Activated CD8-positive, alpha-beta T cell treated with anti-CD3 and anti-CD28 coated beads for 36 hours (primary cell): ENCODE data around the gene DDX51. TPM values are rescaled to one million over a fixed set of nuclear protein-coding genes. Genes with fewer than 3 reads are reported as not detected.

ENCODE experiments used
- ATAC-seq: fragments of 200-7000 bp; cut with Tn5 transposase; one replicate; pipeline ENCODE4 v1.10.0; 2021; ENCODE audit warnings: mild to moderate bottlenecking, moderate library complexity
- CTCF ChIA-PET: fragments of 350-600 bp; sonication (Branson Sonifier 250); formaldehyde crosslinking; loops from one replicate; lab custom pipeline; 2021; ENCODE audit warnings: antibody characterized with exemption; lab: Charles Lee
- POLR2A ChIA-PET: fragments of 350-600 bp; sonication (Branson Sonifier 250); formaldehyde crosslinking; loops from one replicate; lab custom pipeline; 2021; ENCODE audit warnings: antibody characterized with exemption; lab: Charles Lee
- DNase-seq: peaks from one replicate; pipeline ENCODE4 v3.0.0-alpha.2; 2020
- H3K27ac Mint-ChIP-seq: one replicate; pipeline ENCODE4 v1.8.0; 2021; ENCODE audit warnings: mild to moderate bottlenecking, mixed read lengths
- H3K27me3 Mint-ChIP-seq: one replicate; pipeline ENCODE4 v1.8.0; 2021; ENCODE audit warnings: mixed read lengths
- H3K36me3 Mint-ChIP-seq: one replicate; pipeline ENCODE4 v1.8.0; 2021; ENCODE audit warnings: low read depth, mixed read lengths
- H3K4me1 Mint-ChIP-seq: one replicate; pipeline ENCODE4 v1.8.0; 2021; ENCODE audit warnings: low read depth, mixed read lengths
- H3K4me3 Mint-ChIP-seq: one replicate; pipeline ENCODE4 v1.8.0; 2021; ENCODE audit warnings: mild to moderate bottlenecking, moderate library complexity, mixed read lengths
- H3K9me3 Mint-ChIP-seq: one replicate; pipeline ENCODE4 v1.8.0; 2021; ENCODE audit warnings: mixed read lengths
- intact Hi-C: fragments of 100-400 bp; cut with micrococcal nuclease; formaldehyde crosslinking; loops from one replicate; pipeline ENCODE4 v1.10.0; 2022
- total RNA-seq, 2 experiments: library from RNA; stranded (reverse); gene quantifications; one replicate each; pipeline ENCODE4 v1.2.3, GENCODE V29; 2021
- TF ChIP-seq, protein P1 (sequence below): fragments of 200-600 bp; IDR thresholded peaks from one replicate; pipeline ENCODE4 v1.8.0; 2022; ENCODE audit warnings: antibody characterized with exemption, mild to moderate bottlenecking

The DDX51 gene
- total RNA-seq, 2 experiments from 2014 or later, result 24.1 to 25.5 TPM

DNA sequence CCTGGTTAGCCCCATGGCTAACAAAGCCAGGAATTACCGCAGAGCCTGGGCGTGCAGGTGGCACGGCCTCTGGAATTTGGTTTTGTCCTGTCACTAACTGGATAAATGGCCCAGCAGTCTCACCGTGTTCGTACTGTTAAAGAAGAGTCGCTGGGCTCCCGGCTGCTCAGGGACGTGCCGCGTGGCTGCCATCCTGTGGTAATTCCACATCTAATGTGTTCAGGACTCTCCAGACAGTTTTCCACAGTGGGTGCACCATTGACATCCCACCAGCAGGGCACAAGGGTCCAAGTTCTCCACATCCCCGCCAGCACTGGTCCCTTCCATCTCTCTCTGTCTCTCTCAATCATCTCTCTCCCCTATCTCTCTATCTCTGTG, 19.8 kb upstream of the DDX51 start:
- Mint-ChIP-seq H3K4me3 (no peak overlapping the region), H3K27ac (no peak overlapping the region), H3K9me3 (peaks cover 2% of the 10 kb centered on the region), H3K36me3 (no peaks in the 10 kb centered on the region), H3K27me3 (no peaks in the 10 kb centered on the region), H3K4me1 (peaks cover 19% of the 10 kb centered on the region)
- POLR2A ChIA-PET, result interaction anchor here (1.1 kb wide), 1 partner anchor 17 kb away, joined by 3 read pairs; no protein-coding TSS in a partner anchor
- CTCF ChIA-PET, result interaction anchor here (1.5 kb wide), 1 partner anchor 55 kb away, joined by 6 read pairs; no protein-coding TSS in a partner anchor
- DNase-seq (no peak), ATAC-seq (peak; percentile 5)
- intact Hi-C loops, result no loop called here
- TF ChIP-seq, protein P1, sequence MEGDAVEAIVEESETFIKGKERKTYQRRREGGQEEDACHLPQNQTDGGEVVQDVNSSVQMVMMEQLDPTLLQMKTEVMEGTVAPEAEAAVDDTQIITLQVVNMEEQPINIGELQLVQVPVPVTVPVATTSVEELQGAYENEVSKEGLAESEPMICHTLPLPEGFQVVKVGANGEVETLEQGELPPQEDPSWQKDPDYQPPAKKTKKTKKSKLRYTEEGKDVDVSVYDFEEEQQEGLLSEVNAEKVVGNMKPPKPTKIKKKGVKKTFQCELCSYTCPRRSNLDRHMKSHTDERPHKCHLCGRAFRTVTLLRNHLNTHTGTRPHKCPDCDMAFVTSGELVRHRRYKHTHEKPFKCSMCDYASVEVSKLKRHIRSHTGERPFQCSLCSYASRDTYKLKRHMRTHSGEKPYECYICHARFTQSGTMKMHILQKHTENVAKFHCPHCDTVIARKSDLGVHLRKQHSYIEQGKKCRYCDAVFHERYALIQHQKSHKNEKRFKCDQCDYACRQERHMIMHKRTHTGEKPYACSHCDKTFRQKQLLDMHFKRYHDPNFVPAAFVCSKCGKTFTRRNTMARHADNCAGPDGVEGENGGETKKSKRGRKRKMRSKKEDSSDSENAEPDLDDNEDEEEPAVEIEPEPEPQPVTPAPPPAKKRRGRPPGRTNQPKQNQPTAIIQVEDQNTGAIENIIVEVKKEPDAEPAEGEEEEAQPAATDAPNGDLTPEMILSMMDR, result no peak

DNA sequence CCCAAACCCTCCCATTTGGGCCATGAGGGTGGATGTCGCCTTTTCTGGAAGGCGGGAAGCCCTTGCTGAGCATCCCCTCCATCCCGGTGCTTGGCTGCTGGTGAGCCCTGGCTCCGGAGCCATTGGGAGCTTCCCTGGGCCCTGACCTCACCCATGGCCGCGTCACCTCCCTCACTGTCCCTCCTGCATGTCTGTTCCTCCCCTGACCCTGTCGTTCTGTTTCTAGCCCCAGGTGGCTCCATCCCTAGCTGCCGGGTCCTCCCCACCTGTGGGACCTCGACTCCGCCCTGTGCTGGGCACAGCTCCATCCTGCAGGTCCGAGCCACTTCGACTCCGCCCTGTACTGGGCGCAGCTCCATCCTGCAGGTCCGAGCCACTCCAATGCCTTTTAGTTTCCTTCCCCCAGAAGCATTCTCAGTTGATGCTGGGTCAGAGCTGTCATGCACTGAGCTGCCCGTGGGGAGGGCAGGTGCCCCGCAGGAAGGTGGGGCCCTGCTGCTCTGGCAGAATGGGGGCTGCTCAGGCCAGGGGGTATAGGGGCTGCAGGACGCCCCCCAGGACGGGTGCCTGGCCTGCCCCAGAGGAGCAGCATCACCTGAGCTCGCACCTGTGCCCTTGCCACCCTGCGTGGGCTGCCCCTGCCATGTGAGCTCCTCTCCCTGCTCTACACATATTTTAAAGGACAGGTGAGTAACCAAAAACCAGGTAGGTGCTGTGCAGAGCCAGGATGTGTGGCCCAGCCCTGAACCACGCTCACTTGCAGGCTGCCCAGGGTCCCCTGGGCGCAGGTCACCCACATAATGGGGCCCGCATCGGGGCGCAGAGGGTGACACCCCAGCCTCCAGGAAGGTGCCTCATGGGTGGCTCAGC, 19.2 kb upstream of the DDX51 start:
- TF ChIP-seq, protein P1, result no peak
- Mint-ChIP-seq H3K27ac (no peak overlapping the region), H3K9me3 (peaks cover 2% of the 10 kb centered on the region), H3K27me3 (no peaks in the 10 kb centered on the region), H3K36me3 (no peaks in the 10 kb centered on the region), H3K4me1 (peaks cover 19% of the 10 kb centered on the region), H3K4me3 (no peak overlapping the region)
- ChIA-PET CTCF (interaction anchor here (1.5 to 2.3 kb wide), 2 partner anchors 9 to 56 kb away, joined by 5 to 6 read pairs; no protein-coding TSS in a partner anchor), POLR2A (interaction anchor here (0.9 to 1.1 kb wide), 2 partner anchors 12 to 16 kb away, joined by 3 read pairs; no protein-coding TSS in a partner anchor)
- peak; percentile 15 for ATAC-seq
- intact Hi-C loops, result no loop called here
- DNase-seq, result no peak

DNA sequence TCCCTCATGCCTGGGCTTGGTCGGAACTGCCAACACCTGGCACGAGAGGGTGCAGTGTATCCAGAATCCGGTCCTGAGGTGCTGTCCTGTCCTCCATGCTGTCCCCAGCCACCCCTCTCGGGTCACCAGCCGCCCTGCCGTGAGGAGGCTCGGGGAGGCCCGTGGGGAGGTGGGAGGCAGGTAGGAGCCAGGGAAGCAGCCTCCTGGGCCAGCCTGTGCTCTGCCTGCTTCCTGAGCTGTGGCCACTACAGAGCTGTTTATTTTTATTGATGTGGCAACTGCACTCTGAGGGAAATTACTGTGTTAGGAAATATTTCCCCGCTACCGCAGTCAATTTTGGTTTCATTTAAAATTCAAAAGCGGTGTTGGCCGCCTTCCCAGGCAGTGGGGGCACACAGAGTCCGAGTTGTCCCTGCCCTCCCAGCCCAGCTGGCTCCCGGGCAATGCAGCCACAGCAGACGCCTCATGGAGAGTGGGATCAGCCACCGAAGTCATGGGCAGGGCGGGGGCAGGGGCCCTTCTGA, 18.5 kb upstream of the DDX51 start:
- Mint-ChIP-seq H3K27me3 (no peaks in the 10 kb centered on the region), H3K4me3 (no peak overlapping the region), H3K36me3 (no peaks in the 10 kb centered on the region), H3K4me1 (peaks cover 17% of the 10 kb centered on the region), H3K9me3 (peaks cover 2% of the 10 kb centered on the region), H3K27ac (no peak overlapping the region)
- intact Hi-C loops, result no loop called here
- no peak for DNase-seq
- peak; percentile 32 for ATAC-seq
- TF ChIP-seq, protein P1, result no peak
- POLR2A ChIA-PET, result interaction anchor here (0.9 to 1.1 kb wide), 2 partner anchors 13 to 15 kb away, joined by 3 read pairs; no protein-coding TSS in a partner anchor
- CTCF ChIA-PET, result interaction anchor here (1.5 to 2.3 kb wide), 2 partner anchors 9 to 57 kb away, joined by 5 to 6 read pairs; no protein-coding TSS in a partner anchor

DNA sequence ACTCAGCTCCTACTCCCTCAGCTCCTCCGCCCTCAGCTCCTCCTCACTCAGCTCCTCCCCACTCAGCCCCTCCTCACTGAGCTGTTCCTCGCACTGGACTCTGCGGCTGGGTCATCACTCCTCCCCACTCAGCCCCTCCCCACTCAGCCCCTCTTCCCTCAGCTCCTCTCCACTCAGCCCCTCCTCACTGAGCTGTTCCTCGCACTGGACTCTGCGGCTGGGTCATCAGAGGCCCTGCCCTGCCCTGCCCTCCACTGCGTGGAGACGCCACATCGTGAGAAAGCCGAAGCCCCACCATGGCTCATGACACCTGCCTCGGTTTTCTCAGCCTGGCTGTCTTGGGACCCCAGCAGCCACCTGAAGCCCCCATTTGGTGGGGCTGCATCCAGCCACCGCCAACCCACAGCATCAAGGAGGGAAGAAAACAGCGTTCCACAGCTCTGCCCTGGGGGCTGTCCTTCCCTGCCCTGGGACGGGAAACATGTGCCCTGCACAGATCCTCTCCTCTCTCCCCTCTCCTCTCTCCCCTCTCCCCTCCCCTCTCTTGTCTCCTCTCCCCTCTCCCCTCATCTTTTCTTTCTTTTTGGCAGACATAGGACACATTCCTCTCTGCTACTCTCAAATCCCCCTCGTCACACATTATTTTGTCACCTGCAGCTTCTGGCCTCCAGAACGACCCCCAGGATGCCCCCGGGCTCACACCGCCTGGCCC, 17.8 kb upstream of the DDX51 start:
- H3K27ac Mint-ChIP-seq, result no peak overlapping the region
- H3K9me3 Mint-ChIP-seq, result peaks cover 2% of the 10 kb centered on the region
- CTCF ChIA-PET, result interaction anchor here (2.3 kb wide), 1 partner anchor 8 kb away, joined by 5 read pairs; no protein-coding TSS in a partner anchor
- DNase-seq (no peak), ATAC-seq (no peak)
- no peaks in the 10 kb centered on the region for H3K27me3 Mint-ChIP-seq
- intact Hi-C loops, result no loop called here
- H3K4me3 Mint-ChIP-seq, result no peak overlapping the region
- TF ChIP-seq, protein P1, result no peak
- H3K4me1 Mint-ChIP-seq, result peaks cover 15% of the 10 kb centered on the region
- POLR2A ChIA-PET, result interaction anchor here (0.9 to 1.4 kb wide), 2 partner anchors 17 to 34 kb away, joined by 3 to 4 read pairs; no protein-coding TSS in a partner anchor
- H3K36me3 Mint-ChIP-seq, result no peaks in the 10 kb centered on the region
